ENCODE measurements around the gene ZDHHC7.
A peak's percentile ranks its signal among the peaks of the same experiment; 100 is the strongest.
"Not testable (repeated sequence)": the region's sequence is repeated elsewhere in the genome, so short reads cannot be mapped to it uniquely, and the experiment has no call there.

ZDHHC7 gene, protein sequence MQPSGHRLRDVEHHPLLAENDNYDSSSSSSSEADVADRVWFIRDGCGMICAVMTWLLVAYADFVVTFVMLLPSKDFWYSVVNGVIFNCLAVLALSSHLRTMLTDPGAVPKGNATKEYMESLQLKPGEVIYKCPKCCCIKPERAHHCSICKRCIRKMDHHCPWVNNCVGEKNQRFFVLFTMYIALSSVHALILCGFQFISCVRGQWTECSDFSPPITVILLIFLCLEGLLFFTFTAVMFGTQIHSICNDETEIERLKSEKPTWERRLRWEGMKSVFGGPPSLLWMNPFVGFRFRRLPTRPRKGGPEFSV

DNA sequence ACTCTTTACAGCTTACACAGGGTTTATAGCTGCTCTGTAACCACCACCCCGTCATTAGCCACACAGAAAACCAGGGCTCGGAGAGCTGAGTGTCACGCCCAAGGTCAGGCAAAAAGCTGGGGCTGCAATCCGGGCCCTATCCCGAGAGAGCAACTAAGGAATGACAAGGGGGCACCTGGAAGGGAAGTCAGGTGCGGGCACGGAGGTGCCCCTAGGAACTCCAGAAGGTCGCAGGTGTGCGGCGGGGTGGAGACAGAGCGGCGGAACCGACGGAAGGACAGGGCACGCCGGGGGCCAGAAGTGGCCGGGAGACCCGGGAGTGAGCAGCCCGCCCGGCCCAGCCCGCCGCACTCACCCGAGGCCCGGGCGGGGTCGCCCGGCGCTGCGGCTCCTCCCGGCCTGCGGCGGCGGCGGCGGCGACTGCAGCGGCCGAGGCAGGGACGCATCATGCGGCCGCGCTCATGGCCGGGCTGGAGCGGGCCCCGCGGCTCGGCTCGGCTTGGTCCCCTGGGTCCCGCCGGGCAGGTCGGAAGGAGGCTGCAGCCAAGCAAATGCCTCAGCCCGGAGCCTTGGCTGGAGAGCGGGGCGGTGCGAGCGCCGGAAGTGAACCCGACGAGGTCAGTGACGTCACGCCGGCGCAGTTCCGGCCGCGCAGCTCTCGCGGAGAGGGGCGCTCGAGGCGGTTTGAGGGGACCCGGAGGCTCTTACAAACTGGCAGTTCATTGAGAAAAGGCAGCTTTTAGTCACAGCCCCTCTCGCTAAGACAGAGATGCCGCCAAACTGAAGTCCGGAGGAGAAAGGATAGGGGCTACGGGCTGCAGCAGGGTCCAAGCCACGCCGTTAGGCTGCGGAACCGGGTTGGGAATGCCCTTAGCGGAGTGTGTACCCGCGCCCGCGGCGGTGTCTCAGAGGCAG, at the start of gene ZDHHC7:
TSS of gene ZDHHC7 (minus strand) at position 605 of the 915 bp plus-strand sequence. CDS start 20,917 bp downstream, outside the sequence.
- peak; percentile 88 for DNase-seq

DNA sequence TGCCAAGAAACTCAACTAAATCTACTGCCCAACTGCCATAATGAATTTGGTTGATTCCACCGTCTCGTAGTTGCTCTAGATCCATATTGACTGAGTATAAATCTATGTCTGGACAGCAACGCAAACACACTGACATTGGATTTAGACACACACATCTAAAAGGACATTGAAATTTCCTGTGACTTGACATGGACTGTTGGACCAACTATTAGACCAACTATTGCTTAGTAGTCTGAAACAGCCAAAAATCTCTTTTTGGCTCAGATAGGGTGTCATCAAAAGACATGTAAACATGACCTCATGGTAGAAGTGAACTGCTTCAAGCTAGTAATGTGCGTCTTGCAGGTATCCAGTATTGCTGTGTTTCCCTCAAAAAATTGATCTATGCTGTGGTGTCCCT, 47.6 kb upstream of the ZDHHC7 start:
- DNase-seq, result no peak

DNA sequence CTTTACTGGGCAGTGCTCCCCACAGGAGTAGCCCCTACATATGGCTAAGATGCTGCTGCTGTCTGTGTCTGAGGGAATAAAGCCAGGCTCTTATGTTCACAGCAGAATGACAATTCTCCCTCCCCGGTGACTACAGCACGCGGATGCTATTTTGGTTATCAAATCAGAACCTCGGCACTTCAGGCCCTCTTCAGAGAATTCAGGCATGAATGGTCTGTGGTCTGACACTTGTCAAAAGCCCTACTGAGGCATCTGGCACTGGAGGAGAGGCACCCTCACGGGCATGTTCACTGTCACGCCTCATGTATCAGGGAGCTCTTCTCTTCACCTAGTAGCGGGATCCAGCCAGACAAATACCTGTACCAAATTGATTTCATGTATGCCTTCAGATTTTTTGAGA, 46.6 kb upstream of the ZDHHC7 start:
- no peak for DNase-seq

DNA sequence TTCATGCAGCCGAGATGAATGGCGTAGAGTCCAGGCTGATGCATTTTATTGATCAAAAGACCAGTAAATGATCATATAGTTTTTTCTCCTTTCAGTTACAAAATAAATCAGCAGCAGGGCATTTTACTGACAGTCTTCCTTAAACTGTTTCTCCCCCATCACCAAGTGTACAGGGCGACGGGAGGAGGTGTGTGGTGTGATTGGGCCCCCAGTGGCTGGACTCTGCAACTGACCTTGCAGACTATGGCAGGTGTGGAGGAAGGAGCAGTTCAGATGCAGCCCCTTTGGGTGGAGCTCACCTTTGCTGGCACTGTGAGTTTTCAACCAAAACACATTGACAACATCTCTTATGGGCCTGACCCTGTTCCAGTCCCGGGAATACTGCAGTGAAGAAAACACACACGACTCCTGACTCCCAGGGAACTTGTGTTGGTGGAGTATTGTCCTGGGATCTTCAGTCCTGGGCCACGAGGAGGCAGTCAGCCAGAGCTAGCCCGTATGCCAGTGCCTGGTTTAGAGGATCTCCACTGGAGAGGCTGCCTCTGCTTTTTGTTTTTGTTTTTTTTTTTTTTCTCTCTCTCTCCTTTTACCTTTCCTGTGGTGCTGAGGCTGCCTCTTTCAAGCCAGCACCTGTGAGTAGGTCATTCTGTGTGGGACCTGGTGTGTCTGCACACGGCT, 46.0 kb upstream of the ZDHHC7 start:
- no peak for DNase-seq

DNA sequence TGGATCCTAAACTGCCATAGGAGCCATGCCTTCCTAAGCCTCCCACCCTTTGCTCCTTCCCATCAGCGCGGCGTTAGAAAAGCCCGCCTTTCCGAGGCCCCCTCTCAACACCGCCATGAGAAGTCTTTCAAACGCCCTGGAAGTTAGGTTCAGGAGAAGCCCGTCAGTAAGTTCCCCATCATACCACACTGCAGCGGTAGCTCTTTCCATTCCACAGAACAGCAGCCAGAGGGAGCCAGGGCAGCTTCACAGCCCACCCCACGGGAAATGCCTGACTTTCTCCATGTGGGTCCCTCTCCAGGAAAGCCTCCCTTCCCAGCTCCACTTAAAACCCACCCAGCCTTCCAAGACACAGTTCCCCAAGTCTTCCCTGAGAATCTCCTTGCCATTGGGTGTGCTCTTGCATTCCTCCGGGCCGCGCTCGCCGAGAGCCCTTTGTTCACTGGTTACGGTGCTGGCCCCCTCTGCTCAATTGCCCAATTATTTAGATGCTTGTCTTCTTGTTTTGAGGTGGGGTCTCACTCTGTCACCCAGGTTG, 44.9 kb upstream of the ZDHHC7 start:
- DNase-seq, result no peak

DNA sequence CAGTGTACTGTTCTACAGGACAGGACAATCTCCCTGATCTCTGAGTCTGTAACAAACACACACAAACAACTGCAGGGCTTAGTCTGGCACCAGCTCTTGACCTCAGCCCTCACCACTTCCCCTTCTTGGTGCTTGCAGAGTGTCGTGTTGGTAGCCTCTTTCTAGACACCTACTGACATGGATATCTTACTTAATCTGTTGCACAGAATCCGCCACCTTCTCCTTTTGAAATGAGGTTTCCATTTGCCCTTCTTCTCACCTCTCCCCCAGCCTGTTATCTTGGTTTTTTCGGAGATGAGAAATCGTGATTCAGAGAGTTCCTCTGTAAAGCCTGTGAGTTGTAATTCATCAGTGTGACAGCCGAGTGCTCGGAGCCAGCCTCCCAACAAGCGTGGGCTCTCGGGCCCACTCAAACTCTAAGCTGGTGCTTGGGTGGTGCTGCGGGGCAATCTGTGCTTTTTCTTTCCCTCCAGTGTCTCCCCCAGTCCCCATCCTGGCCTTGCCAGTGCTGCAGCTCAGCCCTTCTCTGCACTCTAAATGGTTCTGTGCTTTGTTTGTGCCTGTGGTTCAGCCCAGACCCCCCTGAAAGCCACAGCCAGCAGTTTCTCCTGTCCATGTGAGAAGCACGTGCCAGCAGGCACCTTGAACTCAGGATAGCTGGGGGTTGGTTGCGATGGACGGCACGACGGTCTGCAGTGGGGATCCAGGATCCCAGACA, 44.3 kb upstream of the ZDHHC7 start:
- peak; percentile 88 for DNase-seq

DNA sequence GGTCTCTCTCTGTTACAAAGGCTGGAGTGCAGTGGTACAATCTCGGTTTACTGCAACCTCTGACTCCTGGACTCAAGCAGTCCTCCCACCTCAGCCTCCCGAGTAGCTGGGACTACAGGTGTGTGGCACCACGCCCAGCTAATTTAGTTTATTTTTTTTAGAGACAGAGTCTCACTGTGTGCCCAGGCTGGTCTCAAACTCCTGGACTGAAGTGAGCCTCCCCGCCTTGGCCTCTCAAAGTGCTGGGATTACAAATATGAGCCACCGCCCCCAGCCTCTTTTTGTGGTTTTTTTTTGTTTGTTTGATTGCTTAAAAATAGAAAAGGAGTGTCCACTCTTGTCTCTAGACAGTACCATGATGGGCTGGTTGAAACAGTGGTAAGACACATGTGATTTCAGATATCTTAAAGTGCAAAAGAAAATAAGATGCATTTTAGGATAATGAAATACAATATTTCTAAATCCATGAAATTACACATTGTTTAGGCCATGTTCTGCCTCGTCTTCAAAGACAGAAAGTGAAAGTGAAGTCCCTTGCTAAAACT, 43.7 kb upstream of the ZDHHC7 start:
- DNase-seq, result no peak

DNA sequence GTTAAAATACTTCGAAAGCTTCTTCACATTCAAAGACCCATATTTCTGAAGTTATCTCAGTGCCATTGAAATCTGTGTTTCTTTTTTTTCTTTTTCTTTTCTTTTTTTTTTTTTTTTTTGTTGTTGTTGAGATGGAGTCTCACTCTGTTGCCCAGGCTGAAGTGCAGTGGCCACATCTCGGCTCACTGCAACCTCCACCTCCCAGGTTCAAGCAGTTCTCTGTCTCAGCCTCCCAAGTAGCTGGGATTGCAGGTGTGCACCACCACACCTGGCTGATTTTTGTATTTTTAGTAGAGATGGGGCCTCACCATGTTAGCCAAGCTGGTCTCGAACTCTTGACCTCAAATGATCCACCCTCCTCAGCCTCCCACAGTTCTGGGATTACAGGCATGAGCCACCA, 43.0 kb upstream of the ZDHHC7 start:
- DNase-seq, result not testable (repeated sequence)

DNA sequence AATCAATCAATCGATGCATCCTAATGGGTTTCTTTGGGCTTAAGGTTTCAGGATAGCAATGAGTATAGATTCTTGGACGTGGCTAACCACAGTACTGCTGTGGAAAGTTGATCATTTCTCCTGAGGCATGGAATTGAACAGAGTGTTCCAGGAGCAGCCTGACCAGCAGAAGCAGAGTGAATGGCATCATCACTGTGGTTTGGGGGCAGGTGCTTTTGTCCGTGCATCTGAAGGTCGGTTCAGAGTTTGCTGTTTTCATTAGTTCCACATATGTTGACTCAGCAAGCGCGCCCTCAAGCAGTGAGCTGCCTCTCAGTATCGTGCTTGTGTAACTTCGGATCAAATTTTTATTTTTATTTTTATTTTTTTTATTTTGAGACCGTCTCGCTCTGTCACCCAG, 41.2 kb upstream of the ZDHHC7 start:
- DNase-seq, result no peak

DNA sequence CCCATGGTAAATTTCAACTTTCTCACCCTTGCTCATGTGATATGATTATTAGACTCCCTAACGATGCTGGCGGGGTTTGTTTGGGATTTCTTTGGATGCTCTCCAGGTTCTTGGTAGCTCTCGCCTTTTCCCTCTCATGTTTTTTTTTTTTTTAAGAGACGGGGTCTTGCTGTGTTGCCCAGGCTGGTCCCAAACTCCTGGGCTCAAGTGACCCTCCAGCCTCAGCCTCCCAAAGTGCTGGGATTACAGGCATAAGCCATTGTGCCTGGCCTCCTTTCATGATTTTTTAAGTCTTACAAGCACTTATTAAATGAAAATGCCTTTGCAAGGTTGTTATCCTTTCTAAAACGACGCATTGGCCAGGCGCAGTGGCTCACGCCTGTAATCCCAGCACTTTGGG, 40.3 kb upstream of the ZDHHC7 start:
- DNase-seq, result no peak

DNA sequence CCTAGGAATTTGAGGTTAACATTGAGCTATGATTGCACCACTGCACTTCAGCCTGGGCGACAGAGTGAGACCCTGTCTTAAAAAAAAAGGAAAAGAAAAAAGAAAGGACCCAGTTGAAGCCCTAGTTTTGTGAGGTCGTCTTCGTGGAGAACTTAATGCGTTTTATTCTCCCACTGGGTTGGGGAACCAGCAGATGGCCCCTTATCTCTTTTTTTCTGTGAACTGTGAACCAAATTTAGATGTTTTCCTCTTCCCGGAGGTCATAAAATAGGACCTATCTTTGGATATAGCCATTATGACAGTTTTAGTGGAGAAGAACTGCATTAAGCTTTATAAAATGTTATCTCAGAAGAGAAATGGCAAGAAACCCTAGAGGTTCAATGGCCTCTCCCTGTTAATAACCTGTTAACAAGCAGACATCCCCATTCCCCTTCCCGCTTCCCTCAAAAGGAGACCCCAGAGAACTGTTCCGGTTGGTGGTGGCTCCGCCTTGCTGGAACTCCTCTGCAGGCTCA, 39.8 kb upstream of the ZDHHC7 start:
- no peak for DNase-seq

DNA sequence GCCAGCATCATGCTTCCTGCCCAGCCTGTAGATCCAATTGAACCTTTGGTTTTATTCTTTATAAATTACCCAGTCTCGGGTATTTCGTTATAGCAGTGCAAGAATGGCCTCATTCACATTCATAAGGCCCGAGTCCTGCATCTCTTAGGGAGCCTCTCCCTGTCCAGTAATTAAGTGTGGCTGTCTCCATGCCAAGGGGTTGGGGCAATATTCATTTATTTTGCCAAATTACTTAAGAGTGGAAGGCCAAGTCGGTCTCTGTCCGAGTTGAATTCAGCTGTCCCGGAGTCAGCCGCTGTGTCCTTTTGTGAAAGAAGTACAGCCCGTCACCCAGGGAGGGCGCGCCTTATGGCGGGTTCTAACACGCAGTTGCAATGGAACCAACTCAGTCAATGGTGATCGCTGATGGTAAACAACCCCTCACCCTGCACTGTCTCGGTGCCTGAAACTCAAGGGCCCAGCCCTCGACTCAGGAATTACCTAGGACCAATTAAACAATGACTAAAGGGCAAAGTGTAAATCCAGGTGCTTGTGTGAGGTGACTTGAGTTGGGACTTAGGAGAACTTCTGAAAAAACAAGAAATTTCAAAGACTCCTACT, 38.5 kb upstream of the ZDHHC7 start:
- no peak for DNase-seq

DNA sequence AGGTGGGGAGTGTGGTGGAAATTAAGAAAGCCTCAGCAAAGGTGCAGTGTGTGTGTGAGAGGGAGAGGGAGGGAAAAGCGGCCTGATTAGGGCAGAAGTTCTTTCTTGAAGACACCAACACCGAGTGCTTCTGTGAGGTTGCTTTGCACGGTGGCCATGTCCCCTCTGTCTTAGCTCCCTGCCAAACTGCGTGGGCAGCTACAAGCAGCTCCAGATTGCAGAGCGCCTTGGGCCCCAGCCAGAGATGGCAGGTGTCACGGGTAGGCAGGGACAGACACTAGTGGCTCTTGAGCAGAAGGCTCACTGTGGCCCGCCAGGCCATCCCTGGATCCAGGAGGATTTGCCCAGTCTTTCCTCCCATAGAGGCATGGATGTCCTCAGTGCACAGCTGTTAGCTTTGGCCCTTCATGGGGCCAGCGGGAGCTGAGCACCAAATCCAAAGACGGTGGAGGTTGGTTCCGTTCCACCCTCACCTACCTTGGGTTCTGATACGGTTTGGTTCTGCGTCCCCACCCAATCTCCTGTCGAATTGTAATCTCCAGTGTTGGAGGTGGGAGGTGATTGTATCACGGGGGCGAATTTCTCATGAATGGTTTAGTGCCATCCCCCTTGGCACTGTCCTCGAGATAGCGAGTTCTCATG, 37.7 kb upstream of the ZDHHC7 start:
- no peak for DNase-seq

DNA sequence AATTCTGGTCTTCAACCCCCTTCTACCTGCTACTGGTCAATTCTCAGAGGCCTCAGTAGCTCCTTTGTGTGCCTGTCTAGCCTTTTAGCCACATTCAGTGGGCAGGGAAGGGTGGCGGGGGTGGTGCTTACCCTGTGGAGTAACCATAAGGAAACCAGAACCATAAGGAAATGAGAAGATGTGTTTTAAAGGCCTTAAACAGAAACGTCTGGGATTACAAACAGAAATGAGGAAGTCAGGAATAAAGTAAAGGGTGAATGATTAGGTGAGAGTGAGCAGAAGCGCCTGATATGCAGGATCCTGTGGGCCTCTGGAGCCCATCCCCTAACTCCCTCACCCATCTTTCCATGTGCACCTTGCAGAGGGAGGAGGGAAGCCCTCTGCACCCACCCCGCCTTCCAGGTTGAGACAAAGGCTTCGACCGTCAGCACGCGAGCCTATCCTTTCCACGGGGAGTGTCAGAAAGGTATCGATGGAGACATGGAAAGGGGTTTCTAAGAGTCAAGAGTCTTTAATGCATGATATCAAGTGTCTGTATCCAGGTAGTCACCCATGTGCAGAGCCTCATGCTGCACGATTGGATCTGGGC, 36.6 kb upstream of the ZDHHC7 start:
- no peak for DNase-seq

DNA sequence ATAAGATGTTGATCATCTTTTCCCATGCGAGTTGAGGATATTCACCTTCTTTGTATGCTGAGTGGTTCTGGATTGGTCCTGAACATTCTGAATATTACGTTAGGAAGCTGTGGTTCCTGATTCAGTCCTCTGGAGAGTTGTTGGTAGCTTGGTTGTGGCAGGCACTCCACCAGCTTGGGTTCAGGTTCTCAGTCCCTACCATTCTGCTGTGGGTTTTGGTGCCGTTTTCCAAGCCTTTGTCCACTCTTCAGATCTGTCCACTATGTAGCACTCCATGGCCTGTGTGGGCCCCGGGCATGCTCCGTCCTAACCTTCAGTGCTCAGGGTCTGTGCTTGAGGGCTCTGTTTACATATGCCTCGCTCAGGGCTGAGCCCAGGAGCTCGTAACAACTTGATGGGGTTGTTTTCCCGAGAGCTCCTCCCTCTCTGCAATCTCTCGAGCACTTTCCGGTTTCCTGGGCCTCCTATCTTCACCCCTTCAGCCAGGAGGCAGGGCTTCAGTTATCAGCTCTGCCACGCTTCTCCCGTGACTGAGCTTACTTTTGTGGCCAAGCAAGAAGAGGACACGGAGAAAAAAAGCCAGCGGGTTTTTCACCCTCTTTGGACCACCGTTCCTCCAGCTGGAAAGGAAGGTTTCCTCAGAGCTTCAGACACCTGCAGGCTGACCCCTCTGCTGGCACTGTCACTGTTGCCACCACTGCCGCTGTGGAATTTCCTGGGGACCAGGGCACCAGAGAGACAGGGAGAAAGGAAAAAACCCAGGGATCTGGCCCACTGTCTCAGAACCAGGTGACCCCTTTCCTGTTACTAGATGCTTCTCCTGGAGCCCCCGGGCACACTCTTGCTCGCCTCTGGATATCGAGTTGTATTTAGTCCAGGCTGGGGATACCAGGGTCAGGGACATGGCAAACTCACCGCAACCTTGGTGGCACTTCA, 35.9 kb upstream of the ZDHHC7 start:
- DNase-seq, result no peak

DNA sequence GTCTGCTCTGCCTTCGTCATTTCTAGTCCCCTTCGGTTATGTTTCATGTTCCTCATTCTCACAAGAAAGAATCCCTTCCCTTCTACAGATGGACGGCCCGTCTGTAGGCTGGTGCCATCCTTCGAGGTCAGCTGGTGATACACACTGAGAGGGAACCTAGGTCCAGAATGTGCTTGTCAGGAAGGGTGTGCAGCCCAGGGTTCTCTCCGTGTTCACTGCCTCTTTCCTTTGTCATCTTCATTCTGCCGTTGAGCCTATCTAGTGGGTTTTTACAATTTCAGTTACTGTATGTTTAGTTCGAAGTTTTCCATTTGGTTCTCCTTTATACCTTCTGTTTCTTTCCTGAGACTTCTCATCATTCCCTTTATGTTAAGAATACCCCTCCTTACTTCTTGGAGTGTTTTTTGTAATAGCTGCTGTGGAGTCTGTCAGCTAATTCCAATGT, 35.2 kb upstream of the ZDHHC7 start:
- no peak for DNase-seq

DNA sequence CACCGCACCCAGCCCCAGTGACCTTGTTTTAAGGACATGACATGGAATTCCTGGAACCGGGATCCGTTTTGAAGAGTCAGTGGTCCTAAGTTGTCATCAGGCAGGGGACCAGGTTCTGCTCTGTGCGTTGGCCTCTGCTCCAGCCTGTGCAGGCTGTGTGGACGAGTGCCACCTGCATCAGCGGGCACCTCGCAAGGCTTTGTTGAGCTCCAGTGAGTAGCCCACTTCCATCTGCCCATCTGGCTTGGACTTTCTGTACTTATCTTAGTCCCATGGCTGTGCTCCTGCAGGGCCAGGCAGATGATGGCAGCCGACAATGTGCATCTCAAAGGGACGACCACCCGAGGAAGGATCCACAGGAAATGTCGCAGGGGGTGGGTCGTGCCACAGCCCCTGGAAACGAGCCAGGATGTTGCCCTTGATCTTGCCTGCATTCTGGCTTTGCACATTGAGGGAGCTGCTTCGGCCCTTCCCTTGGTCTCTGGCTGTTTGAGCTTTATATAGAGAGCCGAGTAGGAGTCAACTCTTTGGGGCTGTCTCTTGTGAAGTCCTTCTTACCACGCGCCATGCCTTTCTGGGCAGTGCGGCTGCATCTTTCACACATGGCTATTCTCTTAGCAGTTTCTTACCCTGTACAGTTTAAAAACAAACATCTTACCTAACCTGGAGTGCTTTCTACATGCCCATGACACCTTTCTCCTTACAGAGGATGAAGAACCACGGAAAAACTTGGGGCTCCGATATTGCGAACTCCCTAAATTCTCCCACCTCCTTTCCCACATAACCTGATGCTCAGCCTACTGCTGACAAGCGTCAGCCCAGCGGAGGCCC, 34.5 kb upstream of the ZDHHC7 start:
- no peak for DNase-seq

DNA sequence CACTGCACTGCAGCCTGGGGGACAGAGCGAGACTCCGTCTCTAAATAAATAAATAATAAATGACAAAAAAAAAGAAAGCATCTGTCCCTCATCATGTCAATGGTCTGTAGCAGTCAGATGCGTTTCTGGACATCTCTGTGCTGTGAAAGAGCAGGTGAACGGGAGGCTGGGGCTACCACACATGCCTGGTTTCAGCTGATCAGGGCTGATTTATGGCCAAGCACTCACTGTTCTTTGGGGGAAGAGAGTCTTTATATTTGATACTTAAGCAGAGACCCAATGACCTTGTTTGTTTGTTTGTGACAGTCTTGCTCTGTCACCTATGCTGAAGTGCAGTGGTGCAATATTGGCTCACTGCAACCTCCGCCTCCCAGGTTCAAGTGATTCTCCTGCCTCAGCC, 33.7 kb upstream of the ZDHHC7 start:
- DNase-seq, result no peak

DNA sequence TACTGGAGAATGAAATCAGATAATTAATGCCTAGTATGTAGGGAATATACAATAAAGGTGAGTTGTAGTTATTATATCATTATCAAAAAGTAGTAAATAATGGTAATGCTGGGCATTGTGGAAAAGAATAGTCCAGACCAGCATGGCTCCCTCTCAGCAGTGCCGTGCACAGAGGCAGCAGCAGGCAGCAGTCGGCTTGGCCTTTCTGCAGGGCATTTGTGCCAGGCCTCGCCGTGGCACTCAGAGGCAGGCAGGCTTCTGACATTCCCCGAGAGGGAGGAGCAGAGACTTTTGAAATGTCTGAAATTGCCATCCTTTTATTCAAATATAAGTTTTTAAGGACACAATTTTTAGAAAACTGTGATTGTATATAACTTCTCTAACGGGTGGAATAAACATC, 31.3 kb upstream of the ZDHHC7 start:
- DNase-seq, result no peak

Measured in activated CD4-positive, alpha-beta T cell treated with anti-CD3 and anti-CD28 coated beads, Interleukin-2, amount 50 U/mL, for 16 hours (primary cell).